GM18951 (cell line): ENCODE measurements around the gene SIK1.

Experiments
- POLR2A ChIP-seq: IDR thresholded peaks from 4 replicates; pipeline ENCODE4 v1.6.1; 2011; ENCODE audit warnings: mild to moderate bottlenecking; ENCODE audit not compliant: insufficient read length, insufficient read depth; ENCODE audit errors: extremely low read depth
- in situ Hi-C: fragments of 300-500 bp; cut with MboI; formaldehyde crosslinking; loops from one replicate; pipeline ENCODE4 v1.12.0; 2022; ENCODE audit warnings: low sequenced_read_pairs, mixed read lengths, inconsistent platforms; ENCODE audit not compliant: unreplicated experiment

Gene SIK1

GRCh38 chr21:43373362-43374227 is 53.3 kb downstream of the SIK1 start:
- TF ChIP-seq POLR2A: no peak
- in situ Hi-C loops: no loop called here

DNA sequence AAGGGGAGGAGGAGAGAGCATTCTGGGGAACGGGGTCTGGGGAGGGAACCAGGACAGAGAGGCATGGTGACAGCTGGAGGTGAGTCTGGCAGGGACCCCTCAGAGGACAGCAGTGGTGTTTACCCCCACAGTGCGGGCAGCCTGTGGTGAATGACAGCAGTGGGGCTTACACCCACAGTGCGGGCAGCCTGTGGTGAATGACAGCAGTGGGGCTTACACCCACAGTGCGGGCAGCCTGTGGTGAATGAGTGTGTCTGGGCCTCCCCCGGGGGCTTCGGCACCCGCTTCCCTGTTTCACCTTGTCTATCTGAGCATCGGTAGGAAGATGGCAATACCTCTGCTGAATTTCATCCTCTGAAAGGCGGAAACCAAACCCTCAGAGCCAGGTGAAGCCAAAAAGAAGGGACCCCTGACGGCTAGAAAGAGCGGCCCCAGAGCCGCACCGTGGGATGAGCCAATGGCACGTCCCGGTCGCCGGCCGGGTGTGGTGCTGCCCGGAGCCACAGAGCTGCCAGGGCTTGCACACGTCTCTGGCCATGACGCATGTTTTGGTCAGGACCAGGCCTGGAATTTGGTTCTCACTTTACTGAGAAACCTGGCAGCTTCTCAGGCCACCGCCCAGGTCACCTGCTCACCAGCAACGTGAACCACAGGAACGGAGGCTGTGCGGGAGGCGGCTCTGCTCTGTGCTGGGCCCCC is 54.1 kb downstream of the SIK1 start:
- TF ChIP-seq POLR2A: no peak
- in situ Hi-C loops: no loop called here

- TF ChIP-seq POLR2A: no peak
- in situ Hi-C loops: no loop called here
These were observed 55.1 kb downstream of the SIK1 start for GRCh38 chr21:43371786-43372185.

DNA sequence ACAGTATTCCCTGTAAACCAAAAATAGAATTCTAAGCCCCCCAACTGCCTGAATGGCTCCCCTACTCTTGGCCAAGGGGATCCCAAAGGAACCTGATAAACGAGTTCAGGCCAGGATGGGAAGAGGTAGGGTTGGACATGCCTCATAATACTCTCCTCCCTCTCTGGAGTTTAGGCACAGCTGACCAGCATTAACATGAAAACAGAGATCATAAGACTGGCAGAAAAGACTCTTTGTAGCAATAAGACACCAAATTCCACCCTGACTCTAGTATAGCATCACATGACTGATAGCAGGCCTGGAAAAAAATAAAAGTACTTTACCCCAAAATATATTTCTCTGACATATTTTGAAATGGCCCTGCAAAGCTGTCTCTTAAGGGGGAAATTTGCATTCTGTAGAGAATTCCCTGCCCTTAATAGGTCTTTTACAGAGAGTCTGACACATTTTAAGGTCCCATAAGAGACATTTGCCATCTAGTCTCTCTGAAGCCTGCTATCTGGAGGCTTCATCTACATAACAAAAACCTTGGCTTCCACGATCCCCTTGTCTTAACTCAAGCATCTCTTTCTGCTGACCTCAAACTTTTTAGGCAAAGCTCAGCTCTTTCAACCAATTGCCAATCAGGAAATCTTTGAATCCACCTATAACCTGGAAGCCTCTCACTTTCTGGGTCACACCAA is 55.9 kb downstream of the SIK1 start:
- TF ChIP-seq POLR2A: no peak
- in situ Hi-C loops: no loop called here

DNA sequence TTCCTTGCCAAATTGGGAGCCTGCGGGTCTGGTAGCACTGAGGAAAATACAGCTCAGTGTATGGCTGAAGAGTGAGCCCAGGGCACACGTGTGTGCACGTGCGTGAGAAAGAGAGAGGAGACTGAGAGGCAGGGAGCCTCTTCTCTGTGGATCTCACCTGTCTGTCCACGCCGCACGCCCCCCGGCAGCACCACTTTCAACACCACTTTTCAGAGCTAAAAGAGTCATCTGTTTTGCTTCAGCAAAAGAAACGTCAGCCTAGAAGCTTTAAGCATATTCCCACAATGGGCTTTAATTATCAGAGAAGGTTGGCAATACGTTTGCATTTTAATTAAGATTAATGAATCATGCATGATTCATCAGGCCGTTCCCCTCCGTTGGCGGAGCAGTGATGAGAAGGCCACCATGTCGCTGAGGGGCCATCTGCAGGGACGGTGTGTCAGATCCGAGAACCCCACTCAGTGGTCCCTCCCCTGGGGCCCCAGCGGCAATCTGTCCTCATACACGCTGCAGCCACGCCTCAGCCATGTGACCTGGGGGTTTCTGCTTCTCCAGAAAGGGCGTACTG is 56.8 kb downstream of the SIK1 start:
- TF ChIP-seq POLR2A: no peak
- in situ Hi-C loops: no loop called here

DNA sequence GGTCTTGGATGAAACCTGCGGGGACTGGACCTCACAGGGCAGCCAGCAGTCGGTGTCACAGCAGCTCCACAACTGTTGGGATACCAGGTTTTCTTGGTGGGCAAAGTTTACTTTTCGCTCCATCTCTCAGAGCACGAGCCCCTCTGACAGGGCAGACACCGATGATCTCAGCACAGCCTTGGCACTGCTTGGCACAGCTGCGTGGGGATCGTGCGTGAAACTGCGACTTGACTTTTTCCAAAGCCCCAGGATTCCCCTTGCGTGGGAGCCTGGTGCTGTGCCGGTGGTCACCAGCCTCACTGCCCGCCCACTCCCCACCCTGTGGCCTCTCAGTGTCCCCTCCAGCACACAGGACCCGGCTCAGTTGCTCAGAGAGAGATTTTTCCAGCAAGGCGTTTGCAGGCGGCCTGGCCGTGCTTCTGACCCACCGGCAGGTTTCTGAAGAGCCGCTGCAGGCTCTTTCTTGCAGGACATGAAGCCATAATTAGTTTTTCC is 57.3 kb downstream of the SIK1 start:
- TF ChIP-seq POLR2A: no peak
- in situ Hi-C loops: no loop called here

- in situ Hi-C loops: no loop called here
- no peak for TF ChIP-seq POLR2A
These were observed 57.8 kb downstream of the SIK1 start for GRCh38 chr21:43369124-43369523.

GRCh38 chr21:43368685-43369084 is 58.2 kb downstream of the SIK1 start:
- in situ Hi-C loops: no loop called here
- TF ChIP-seq POLR2A: no peak

DNA sequence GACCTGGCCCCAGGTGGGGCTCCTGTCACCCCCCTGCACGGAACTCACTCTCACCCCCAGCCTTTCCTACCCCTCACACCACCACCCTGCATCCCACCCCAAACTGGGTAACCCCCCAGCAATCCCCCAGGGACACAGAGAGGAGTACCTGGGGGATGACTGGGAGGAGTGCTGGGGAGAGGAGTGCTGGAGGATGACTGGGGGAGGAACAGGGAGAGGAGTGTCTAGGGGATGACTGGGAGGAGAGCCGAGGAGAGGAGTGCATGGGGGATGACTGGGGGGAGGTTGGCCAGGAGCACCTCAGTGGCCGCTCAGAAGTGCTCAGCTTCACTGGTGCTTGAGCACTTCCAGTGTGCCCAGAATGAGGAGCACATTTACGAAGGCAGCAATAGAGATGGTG is 59.1 kb downstream of the SIK1 start:
- in situ Hi-C loops: no loop called here
- TF ChIP-seq POLR2A: no peak

- no peak for TF ChIP-seq POLR2A
- in situ Hi-C loops: no loop called here
These were observed 59.6 kb downstream of the SIK1 start for GRCh38 chr21:43367296-43367695.

DNA sequence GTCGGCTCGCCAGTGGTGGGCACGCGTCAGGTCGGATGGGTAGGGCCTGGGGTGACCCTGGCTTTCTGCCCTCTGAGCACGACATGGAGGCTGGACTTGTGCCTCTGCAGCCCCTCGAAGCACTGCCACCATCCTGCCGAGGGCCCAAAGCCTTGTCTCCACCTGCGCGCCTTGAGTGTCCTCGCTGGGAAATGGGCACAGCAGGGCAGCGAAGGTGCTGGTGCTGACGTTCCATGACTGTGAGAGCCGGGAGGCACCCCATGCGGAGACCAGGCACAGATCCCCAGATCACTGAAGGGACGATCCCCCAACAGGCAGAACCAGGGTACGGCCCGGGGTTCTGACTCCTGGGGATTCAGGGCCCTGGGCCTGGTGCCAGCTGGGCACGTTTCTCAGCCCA is 60.3 kb downstream of the SIK1 start:
- no peak for TF ChIP-seq POLR2A
- in situ Hi-C loops: no loop called here

GRCh38 chr21:43365611-43366426 is 61.1 kb downstream of the SIK1 start:
- TF ChIP-seq POLR2A: no peak
- in situ Hi-C loops: no loop called here

- in situ Hi-C loops: no loop called here
- no peak for TF ChIP-seq POLR2A
These were observed 62.0 kb downstream of the SIK1 start for GRCh38 chr21:43364851-43365424.
